Epithelial cell of esophagus (primary cell): ENCODE measurements around the gene FBXL17.

Experiments used
- DNase-seq: peaks from one replicate; pipeline ENCODE4 v3.0.0; 2010; ENCODE audit warnings: low read depth
- H3K4me3 ChIP-seq: 2 replicates; pipeline ENCODE4 v1.5.1; 2011; ENCODE audit warnings: mild to moderate bottlenecking, low read length, control low read depth
- CTCF ChIP-seq: IDR thresholded peaks from 2 replicates; pipeline ENCODE4 v1.5.1; 2011; ENCODE audit warnings: low read depth, mild to moderate bottlenecking, low read length, control low read depth, inconsistent platforms; ENCODE audit not compliant: insufficient read depth; ENCODE audit errors: missing control alignments

Gene FBXL17

GRCh38 chr5:108093186-108093585, 288.7 kb downstream of the FBXL17 start:
- peak; percentile 42 for TF ChIP-seq CTCF
- peak; percentile 10 for DNase-seq

GRCh38 chr5:108090946-108091345, 291.0 kb downstream of the FBXL17 start:
- no peak for TF ChIP-seq CTCF
- DNase-seq: no peak
- H3K4me3 ChIP-seq: no peak overlapping the region

More at GRCh38 chr5:108093186-108093585, 288.7 kb downstream of the FBXL17 start:
- no peak overlapping the region for H3K4me3 ChIP-seq

- peak; percentile 46 for DNase-seq
These were observed 297.8 kb downstream of the FBXL17 start for GRCh38 chr5:108084105-108084504.

GRCh38 chr5:108083232-108083631, 298.7 kb downstream of the FBXL17 start:
- no peak for DNase-seq
- no peak overlapping the region for H3K4me3 ChIP-seq
- TF ChIP-seq CTCF: no peak

More at GRCh38 chr5:108084105-108084504, 297.8 kb downstream of the FBXL17 start:
- TF ChIP-seq CTCF: no peak
- no peak overlapping the region for H3K4me3 ChIP-seq

GRCh38 chr5:108081707-108082106, 300.2 kb downstream of the FBXL17 start:
- no peak for DNase-seq
- H3K4me3 ChIP-seq: no peak overlapping the region
- no peak for TF ChIP-seq CTCF

GRCh38 chr5:108079753-108080152, 302.1 kb downstream of the FBXL17 start:
- DNase-seq: no peak
- no peak for TF ChIP-seq CTCF
- H3K4me3 ChIP-seq: no peak overlapping the region

- no peak overlapping the region for H3K4me3 ChIP-seq
- TF ChIP-seq CTCF: no peak
- DNase-seq: no peak
These were observed 303.0 kb downstream of the FBXL17 start for GRCh38 chr5:108078882-108079281.
